ENCODE data around the gene MINDY1. TPM values are rescaled to one million over a fixed set of nuclear protein-coding genes. Genes with fewer than 3 reads are reported as not detected.

MINDY1 gene
- total and polyA plus RNA-seq, 2 donors (not counting 3 experiments of a cell fraction or from before 2014, with no cell fraction given), result 12.0 to 15.4 TPM

DNA sequence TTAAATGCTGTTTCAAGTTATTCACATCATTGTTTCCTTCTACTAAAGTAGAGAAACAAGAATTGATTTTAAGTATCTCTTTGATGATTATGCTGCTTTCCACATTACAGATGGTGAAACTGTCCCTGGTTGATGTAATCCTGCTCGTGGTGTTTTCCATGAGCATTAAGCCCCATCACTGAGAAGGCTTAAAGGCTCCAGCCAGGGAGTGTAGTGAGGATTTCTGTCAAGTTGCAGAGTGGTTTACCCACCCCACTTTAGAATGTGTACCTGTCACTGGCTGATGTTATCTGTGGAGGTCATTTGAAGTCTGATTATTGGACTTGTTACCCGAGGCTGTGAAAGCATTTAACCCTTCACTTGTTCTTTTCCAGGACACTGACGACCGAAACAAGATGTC is 44.9 kb downstream of the MINDY1 start:
- H3K4me1 ChIP-seq (ENCODE audit: control insufficient read depth, extremely low read depth, insufficient read depth, low read length), result peaks cover 3% of the 10 kb centered on the region
- ChIA-PET POLR2A (no interaction called here), CTCF (interaction anchor here (2.1 to 2.5 kb wide), 2 partner anchors 12 to 34 kb away, joined by 9 to 11 read pairs; partner anchors contain the start of gene CERS2)
- DNase-seq (ENCODE audit: low read depth, low spot score) (no peak), FAIRE-seq (no peak)
- dilution Hi-C loops (cut with MboI; ENCODE audit: extremely low pct_ligation_motif_present, low sequenced_read_pairs) (no loop called here), intact Hi-C loops (cut with micrococcal nuclease) (no loop called here)
- H3K4me2 ChIP-seq (ENCODE audit: insufficient read depth, low read length), result no peak overlapping the region
- H3K4me3 ChIP-seq (replicated peaks in 1 of 3; ENCODE audit: insufficient read depth in 1 of 3, low read depth in 1 of 3, low read length in 3 of 3), result no peak overlapping the region
- no peaks in the 10 kb centered on the region for H3K27me3 ChIP-seq (ENCODE audit: control insufficient read depth in 2 of 2, insufficient read depth in 2 of 2, low read length in 2 of 2)
- H2AFZ ChIP-seq (ENCODE audit: low read depth, low read length), result no peak overlapping the region
- H3K9ac ChIP-seq (replicated peaks; ENCODE audit: extremely low read depth, insufficient read depth, low read length), result no peak overlapping the region
- no peak overlapping the region for H3K27ac ChIP-seq (ENCODE audit: insufficient read depth, low read depth, low read length)
- H4K20me1 ChIP-seq (replicated peaks; ENCODE audit: control insufficient read depth, extremely low read depth, insufficient read depth, low read length), result no peaks in the 10 kb centered on the region
- H3K9me1 ChIP-seq (replicated peaks; ENCODE audit: control insufficient read depth, extremely low read depth, insufficient read depth, low read length), result no peaks in the 10 kb centered on the region
- TF ChIP-seq, protein P1, sequence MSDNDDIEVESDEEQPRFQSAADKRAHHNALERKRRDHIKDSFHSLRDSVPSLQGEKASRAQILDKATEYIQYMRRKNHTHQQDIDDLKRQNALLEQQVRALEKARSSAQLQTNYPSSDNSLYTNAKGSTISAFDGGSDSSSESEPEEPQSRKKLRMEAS (IDR thresholded peaks at IDR 0.05; ENCODE audit: insufficient read depth, insufficient read length), result no peak
- TF ChIP-seq JUN (IDR thresholded peaks at IDR 0.05; ENCODE audit: borderline replicate concordance, insufficient read depth, insufficient read length, low read depth), result no peak
- no peak for TF ChIP-seq POLR2A (IDR thresholded peaks at IDR 0.05; ENCODE audit: low read depth, low read length)
- TF ChIP-seq, protein P2, sequence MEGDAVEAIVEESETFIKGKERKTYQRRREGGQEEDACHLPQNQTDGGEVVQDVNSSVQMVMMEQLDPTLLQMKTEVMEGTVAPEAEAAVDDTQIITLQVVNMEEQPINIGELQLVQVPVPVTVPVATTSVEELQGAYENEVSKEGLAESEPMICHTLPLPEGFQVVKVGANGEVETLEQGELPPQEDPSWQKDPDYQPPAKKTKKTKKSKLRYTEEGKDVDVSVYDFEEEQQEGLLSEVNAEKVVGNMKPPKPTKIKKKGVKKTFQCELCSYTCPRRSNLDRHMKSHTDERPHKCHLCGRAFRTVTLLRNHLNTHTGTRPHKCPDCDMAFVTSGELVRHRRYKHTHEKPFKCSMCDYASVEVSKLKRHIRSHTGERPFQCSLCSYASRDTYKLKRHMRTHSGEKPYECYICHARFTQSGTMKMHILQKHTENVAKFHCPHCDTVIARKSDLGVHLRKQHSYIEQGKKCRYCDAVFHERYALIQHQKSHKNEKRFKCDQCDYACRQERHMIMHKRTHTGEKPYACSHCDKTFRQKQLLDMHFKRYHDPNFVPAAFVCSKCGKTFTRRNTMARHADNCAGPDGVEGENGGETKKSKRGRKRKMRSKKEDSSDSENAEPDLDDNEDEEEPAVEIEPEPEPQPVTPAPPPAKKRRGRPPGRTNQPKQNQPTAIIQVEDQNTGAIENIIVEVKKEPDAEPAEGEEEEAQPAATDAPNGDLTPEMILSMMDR (IDR thresholded peaks at IDR 0.05; ENCODE audit: extremely low read depth in 1 of 2, insufficient read depth in 1 of 2, low read depth in 1 of 2, low read length in 2 of 2), result no peak
- TF ChIP-seq GATA2 (IDR thresholded peaks at IDR 0.05; ENCODE audit: insufficient read depth, insufficient read length, low read depth, low read length), result no peak
- no peak for TF ChIP-seq FOS (IDR thresholded peaks at IDR 0.05; ENCODE audit: borderline replicate concordance, insufficient read depth, low read length)
- TF ChIP-seq MYC (IDR thresholded peaks at IDR 0.05; ENCODE audit: low read depth, low read length), result no peak
- no peak for TF ChIP-seq EZH2 (IDR thresholded peaks at IDR 0.05; ENCODE audit: borderline replicate concordance, low read depth, low read length, severe bottlenecking)
- no peak for TF ChIP-seq POLR2AphosphoS5 (IDR thresholded peaks at IDR 0.05; ENCODE audit: insufficient read depth, low read depth, low read length)
- H3K9me3 ChIP-seq (replicated peaks; ENCODE audit: control insufficient read depth, insufficient read depth, low read length), result no peaks in the 10 kb centered on the region
- BruUV-seq (replicated peaks), result no TSS peak
- no peaks in the 10 kb centered on the region for H3K79me2 ChIP-seq (ENCODE audit: control insufficient read depth, insufficient read depth, low read length)
- H3K36me3 ChIP-seq (ENCODE audit: control insufficient read depth in 2 of 2, extremely low read depth in 1 of 2, insufficient read depth in 2 of 2, low read length in 2 of 2), result peaks cover 17 to 31% of the 10 kb centered on the region in 2 experiments

All from endothelial cell of umbilical vein (primary cell).